Measurements from ENCODE around the gene CLEC2L. TPM values are rescaled to one million over a fixed set of nuclear protein-coding genes. Genes with fewer than 3 reads are reported as not detected.

CLEC2L gene
- polyA plus RNA-seq, 1 experiment, result not detected

DNA sequence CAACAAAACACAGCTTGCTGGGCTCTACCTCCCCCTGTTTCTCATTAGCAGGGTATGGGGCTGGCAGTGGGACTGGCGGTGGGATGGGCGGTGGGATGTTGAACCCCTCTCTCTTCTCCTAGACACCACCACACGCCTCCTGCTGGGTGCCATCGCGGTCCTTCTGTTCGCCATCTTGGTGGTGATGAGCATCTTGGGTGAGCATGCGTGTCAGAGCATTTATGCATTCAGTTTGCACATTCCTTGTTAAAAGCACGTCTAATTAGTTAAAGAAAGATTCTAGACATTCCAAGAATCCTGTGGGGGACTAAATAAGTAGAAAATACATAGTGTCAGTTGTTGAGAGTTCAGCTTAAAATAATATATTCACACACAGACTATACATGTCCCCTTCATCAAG, 12.7 kb downstream of the CLEC2L start:
- no peak for DNase-seq (ENCODE audit: low read depth, low spot score)
- no peaks in the 10 kb centered on the region for H3K9me3 ChIP-seq (ENCODE audit: control insufficient read depth, insufficient read depth, low read length)
- no peak overlapping the region for H3K4me3 ChIP-seq (ENCODE audit: low read depth, low read length)
- TF ChIP-seq, protein P1, sequence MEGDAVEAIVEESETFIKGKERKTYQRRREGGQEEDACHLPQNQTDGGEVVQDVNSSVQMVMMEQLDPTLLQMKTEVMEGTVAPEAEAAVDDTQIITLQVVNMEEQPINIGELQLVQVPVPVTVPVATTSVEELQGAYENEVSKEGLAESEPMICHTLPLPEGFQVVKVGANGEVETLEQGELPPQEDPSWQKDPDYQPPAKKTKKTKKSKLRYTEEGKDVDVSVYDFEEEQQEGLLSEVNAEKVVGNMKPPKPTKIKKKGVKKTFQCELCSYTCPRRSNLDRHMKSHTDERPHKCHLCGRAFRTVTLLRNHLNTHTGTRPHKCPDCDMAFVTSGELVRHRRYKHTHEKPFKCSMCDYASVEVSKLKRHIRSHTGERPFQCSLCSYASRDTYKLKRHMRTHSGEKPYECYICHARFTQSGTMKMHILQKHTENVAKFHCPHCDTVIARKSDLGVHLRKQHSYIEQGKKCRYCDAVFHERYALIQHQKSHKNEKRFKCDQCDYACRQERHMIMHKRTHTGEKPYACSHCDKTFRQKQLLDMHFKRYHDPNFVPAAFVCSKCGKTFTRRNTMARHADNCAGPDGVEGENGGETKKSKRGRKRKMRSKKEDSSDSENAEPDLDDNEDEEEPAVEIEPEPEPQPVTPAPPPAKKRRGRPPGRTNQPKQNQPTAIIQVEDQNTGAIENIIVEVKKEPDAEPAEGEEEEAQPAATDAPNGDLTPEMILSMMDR (IDR thresholded peaks at IDR 0.05; ENCODE audit: low read depth, low read length), result no peak
- H3K27me3 ChIP-seq (ENCODE audit: control insufficient read depth, insufficient read depth, low read length), result peaks cover 23% of the 10 kb centered on the region
- CTCF ChIA-PET, result interaction anchor here (0.9 kb wide), 1 partner anchor 11 kb away, joined by 3 read pairs; no protein-coding TSS in a partner anchor
- H3K27ac ChIP-seq (ENCODE audit: low read depth, low read length), result no peak overlapping the region
- POLR2A ChIA-PET, result no interaction called here

DNA sequence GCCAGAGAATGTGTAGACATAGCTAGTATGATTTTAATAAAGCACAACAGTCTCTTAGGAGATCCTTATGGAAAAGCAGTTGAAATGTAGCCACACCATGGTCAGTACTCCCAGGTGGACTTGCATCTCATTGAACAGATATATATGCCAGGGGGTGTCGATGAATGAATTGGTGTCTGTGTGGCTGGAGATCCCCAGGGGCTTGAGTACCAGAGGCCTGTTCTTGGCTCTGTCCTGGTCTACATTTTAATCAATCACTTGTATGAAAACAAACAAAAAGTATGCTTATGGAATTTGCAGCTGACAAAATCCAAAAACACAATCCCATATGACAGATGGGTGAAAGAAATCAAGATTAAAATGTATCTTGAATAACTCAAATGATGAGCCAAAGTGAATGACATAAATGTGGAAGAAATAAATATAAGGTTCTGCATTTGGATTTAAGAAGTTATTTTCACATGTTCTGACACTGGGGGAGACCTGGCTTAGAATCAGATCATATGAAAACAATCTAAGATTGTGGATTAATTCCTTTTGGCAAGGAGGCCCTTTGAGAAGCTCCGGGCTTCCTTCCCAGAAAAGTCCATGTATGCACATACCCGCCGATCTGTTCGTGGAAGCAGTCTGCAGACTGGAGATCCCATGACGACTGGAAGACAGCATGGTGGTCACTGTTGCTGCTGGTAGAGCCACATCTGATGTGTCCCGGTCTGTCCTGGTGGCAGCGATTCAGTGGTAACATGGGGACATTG, 15.6 kb downstream of the CLEC2L start:
- DNase-seq (ENCODE audit: low read depth, low spot score), result no peak
- ChIA-PET POLR2A (interaction anchor here (0.6 kb wide), 1 partner anchor 21 kb away, joined by 3 read pairs; no protein-coding TSS in a partner anchor), CTCF (no interaction called here)

DNA sequence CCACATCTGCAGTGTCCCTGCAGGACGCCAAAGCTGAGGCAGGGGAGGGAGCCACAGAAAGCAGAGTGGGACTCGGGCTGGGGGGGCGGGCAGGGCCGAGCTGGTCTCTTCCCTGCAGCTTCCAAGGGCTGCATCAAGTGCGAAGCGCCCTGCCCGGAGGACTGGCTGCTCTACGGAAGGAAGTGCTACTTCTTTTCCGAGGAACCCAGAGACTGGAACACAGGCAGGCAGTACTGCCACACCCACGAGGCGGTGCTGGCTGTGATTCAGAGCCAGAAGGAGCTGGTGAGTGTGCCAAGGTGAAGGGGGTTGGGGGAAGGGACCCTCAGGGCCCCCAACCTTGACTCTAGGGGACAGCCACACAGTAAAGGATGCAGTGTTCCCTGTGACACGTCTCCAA, 16.7 kb downstream of the CLEC2L start:
- H3K9me3 ChIP-seq (ENCODE audit: control insufficient read depth, insufficient read depth, low read length), result no peaks in the 10 kb centered on the region; the same call in 1 of the 2 replicates
- DNase-seq (ENCODE audit: low read depth, low spot score), result no peak
- H3K27me3 ChIP-seq (ENCODE audit: control insufficient read depth, insufficient read depth, low read length), result peaks cover 10% of the 10 kb centered on the region
- H3K4me3 ChIP-seq (ENCODE audit: low read depth, low read length), result no peak overlapping the region
- H3K27ac ChIP-seq (ENCODE audit: low read depth, low read length), result no peak overlapping the region
- ChIA-PET POLR2A (no interaction called here), CTCF (interaction anchor here (0.6 kb wide), 1 partner anchor 41 kb away, joined by 3 read pairs; no protein-coding TSS in a partner anchor)
- TF ChIP-seq, protein P1 (IDR thresholded peaks at IDR 0.05; ENCODE audit: low read depth, low read length), result no peak

More for the DNA sequence above, 15.6 kb downstream of the CLEC2L start:
- Histone ChIP-seq H3K27ac (ENCODE audit: low read depth, low read length) (no peak overlapping the region), H3K9me3 (ENCODE audit: control insufficient read depth, insufficient read depth, low read length) (no peaks in the 10 kb centered on the region; the same call in 1 of the 2 replicates), H3K4me3 (ENCODE audit: low read depth, low read length) (no peak overlapping the region), H3K27me3 (ENCODE audit: control insufficient read depth, insufficient read depth, low read length) (peaks cover 18% of the 10 kb centered on the region)
- TF ChIP-seq, protein P1 (IDR thresholded peaks at IDR 0.05; ENCODE audit: low read depth, low read length), result no peak

DNA sequence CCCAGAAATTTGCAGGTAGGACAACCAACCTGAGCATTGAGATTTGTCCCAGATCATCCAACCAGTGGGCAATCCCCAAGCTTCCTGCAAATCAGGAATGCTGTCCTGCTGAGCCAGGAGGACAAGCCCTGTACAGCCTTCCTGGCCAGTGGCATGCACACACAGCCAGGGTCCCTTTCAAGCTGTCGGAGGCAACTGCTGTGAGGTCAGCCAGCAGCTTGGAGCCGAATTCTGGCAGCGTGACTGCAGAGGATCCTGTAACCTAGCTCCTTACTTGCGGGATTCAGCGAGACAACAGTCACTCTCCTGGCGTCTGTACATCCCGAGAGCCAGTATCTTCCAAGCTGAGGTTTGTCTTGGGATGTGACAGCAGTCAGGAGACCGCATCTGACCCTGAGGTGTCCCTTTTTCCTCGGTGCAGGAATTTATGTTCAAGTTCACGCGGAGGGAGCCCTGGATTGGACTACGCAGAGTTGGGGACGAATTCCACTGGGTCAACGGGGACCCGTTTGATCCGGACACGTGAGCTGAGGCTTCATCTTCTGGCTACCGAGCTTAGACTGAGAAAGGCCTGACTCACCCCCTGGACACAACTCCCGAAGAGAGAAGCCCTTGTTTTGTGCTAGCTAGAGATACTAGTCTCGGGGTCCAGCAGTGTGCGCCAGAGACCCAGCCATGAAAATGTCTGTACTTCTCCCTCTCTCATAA, 18.3 kb downstream of the CLEC2L start:
- DNase-seq (ENCODE audit: low read depth, low spot score), result no peak
- H3K27ac ChIP-seq (ENCODE audit: low read depth, low read length), result no peak overlapping the region
- H3K9me3 ChIP-seq (ENCODE audit: control insufficient read depth, insufficient read depth, low read length), result no peaks in the 10 kb centered on the region; the same call in 1 of the 2 replicates
- POLR2A ChIA-PET, result no interaction called here
- TF ChIP-seq, protein P1 (IDR thresholded peaks at IDR 0.05; ENCODE audit: low read depth, low read length), result no peak
- no peak overlapping the region for H3K4me3 ChIP-seq (ENCODE audit: low read depth, low read length)
- CTCF ChIA-PET, result no interaction called here
- H3K27me3 ChIP-seq (ENCODE audit: control insufficient read depth, insufficient read depth, low read length), result peaks cover 16% of the 10 kb centered on the region
